ENCODE measurements around the gene LIAS.

- TF ChIP-seq POLR2A (IDR thresholded peaks at IDR 0.05): peak in 3 of 4 donors; percentile 82 to 95 (median 89)
- peak in 1 of 6 experiments; percentile 11 for TF ChIP-seq CTCF (IDR thresholded peaks at IDR 0.05)
Measured at GRCh38 chr4:39527296-39528060, 68.6 kb downstream of the LIAS start, which contains the start of gene UGDH.
